Effector memory CD8-positive, alpha-beta T cell (primary cell): Measurements from ENCODE around the gene SLIT3.
A peak's percentile ranks its signal among the peaks of the same experiment; 100 is the strongest.
"Not testable (repeated sequence)": the region's sequence is repeated elsewhere in the genome, so short reads cannot be mapped to it uniquely, and the experiment has no call there.

Experiments
- ATAC-seq: fragments of 150-1000 bp; cut with Tn5 transposase; replicated peaks from 2 replicates; pipeline ENCODE4 v1.10.0; 2021; ENCODE audit warnings: mild to moderate bottlenecking, moderate library complexity
- DNase-seq, 3 experiments: peaks; one replicate each; pipeline ENCODE4 v3.0.0; 2021
- H3K27ac Mint-ChIP-seq, 2 donors: one replicate each; pipeline ENCODE4 v1.8.0; 2022; ENCODE audit warnings: mild to moderate bottlenecking in 2 of 2, mixed read lengths in 2 of 2, moderate library complexity in 2 of 2
- H3K27me3 Mint-ChIP-seq, 2 donors: one replicate each; pipeline ENCODE4 v1.8.0; 2022; ENCODE audit warnings: mixed read lengths in 2 of 2
- H3K36me3 Mint-ChIP-seq: one replicate; pipeline ENCODE4 v1.8.0; 2022; ENCODE audit warnings: mild to moderate bottlenecking, moderate library complexity, mixed read lengths; ENCODE audit not compliant: insufficient read depth
- H3K4me1 Mint-ChIP-seq, 2 donors: one replicate each; pipeline ENCODE4 v1.8.0; 2022; ENCODE audit warnings: low read depth in 2 of 2, mixed read lengths in 2 of 2
- H3K4me3 Mint-ChIP-seq, 2 donors: one replicate each; pipeline ENCODE4 v1.8.0; 2022; ENCODE audit warnings: mild to moderate bottlenecking in 2 of 2, mixed read lengths in 2 of 2, moderate library complexity in 2 of 2
- H3K9me3 Mint-ChIP-seq, 2 donors: one replicate each; pipeline ENCODE4 v1.8.0; 2022; ENCODE audit warnings: mixed read lengths in 2 of 2

SLIT3 gene

GRCh38 chr5:168647083-168647482 lies 653.9 kb downstream of the SLIT3 start:
- H3K4me1 Mint-ChIP-seq, result no peaks in the 10 kb centered on the region
- no peak for DNase-seq
- H3K4me3 Mint-ChIP-seq, result no peak overlapping the region
- peaks cover 0 to 14% of the 10 kb centered on the region in 2 donors for H3K27me3 Mint-ChIP-seq
- no peaks in the 10 kb centered on the region for H3K36me3 Mint-ChIP-seq
- ATAC-seq, result no peak
- H3K9me3 Mint-ChIP-seq, result no peaks in the 10 kb centered on the region
- no peak overlapping the region for H3K27ac Mint-ChIP-seq

GRCh38 chr5:168646335-168646734 lies 654.6 kb downstream of the SLIT3 start:
- no peak overlapping the region for H3K4me3 Mint-ChIP-seq

GRCh38 chr5:168645195-168645594 lies 655.7 kb downstream of the SLIT3 start:
- Mint-ChIP-seq H3K27me3 (peaks cover 0 to 10% of the 10 kb centered on the region in 2 donors), H3K27ac (no peak overlapping the region), H3K36me3 (no peaks in the 10 kb centered on the region), H3K4me3 (no peak overlapping the region), H3K9me3 (no peaks in the 10 kb centered on the region), H3K4me1 (no peaks in the 10 kb centered on the region)
- DNase-seq, result no peak
- no peak for ATAC-seq

More at GRCh38 chr5:168646335-168646734, 654.6 kb downstream of the SLIT3 start:
- DNase-seq (no peak), ATAC-seq (no peak)
- Mint-ChIP-seq H3K4me1 (no peaks in the 10 kb centered on the region), H3K36me3 (no peaks in the 10 kb centered on the region), H3K9me3 (no peaks in the 10 kb centered on the region), H3K27me3 (peaks cover 0 to 10% of the 10 kb centered on the region in 2 donors), H3K27ac (no peak overlapping the region)

DNA sequence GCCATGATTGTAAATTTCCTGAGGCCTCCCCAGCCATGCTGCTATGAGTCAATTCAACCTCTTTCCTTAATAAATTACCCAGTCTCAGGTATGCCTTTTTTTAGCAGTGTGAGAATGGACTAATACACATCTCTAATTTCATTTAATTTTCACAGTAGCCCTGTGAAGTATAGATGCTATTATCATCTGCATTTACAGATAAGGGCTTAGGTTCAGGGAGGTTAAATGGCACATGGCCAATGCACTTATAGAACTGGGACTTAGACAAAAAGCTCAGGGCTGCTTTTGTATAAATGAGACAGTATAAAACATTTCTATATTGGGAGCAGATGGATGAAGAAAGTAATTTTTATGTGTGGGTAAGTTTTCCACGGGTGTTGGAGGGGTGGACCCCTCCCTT lies 658.9 kb downstream of the SLIT3 start:
- Mint-ChIP-seq H3K4me1 (no peaks in the 10 kb centered on the region), H3K4me3 (no peak overlapping the region), H3K27ac (no peak overlapping the region), H3K9me3 (no peaks in the 10 kb centered on the region), H3K36me3 (no peaks in the 10 kb centered on the region), H3K27me3 (peaks cover 0 to 7% of the 10 kb centered on the region in 2 donors)
- ATAC-seq, result no peak
- DNase-seq, result no peak

GRCh38 chr5:168638846-168639245 lies 662.1 kb downstream of the SLIT3 start:
- not testable (repeated sequence) for H3K4me1 Mint-ChIP-seq, H3K9me3 Mint-ChIP-seq, ATAC-seq, H3K4me3 Mint-ChIP-seq, H3K36me3 Mint-ChIP-seq, DNase-seq, H3K27ac Mint-ChIP-seq, H3K27me3 Mint-ChIP-seq

GRCh38 chr5:168637793-168638192 lies 663.1 kb downstream of the SLIT3 start:
- ATAC-seq, result no peak
- Mint-ChIP-seq H3K4me1 (no peaks in the 10 kb centered on the region), H3K36me3 (no peaks in the 10 kb centered on the region), H3K4me3 (no peak overlapping the region), H3K27ac (no peak overlapping the region), H3K9me3 (no peaks in the 10 kb centered on the region), H3K27me3 (peaks cover 7 to 9% of the 10 kb centered on the region in 2 donors)
- DNase-seq, result no peak

DNA sequence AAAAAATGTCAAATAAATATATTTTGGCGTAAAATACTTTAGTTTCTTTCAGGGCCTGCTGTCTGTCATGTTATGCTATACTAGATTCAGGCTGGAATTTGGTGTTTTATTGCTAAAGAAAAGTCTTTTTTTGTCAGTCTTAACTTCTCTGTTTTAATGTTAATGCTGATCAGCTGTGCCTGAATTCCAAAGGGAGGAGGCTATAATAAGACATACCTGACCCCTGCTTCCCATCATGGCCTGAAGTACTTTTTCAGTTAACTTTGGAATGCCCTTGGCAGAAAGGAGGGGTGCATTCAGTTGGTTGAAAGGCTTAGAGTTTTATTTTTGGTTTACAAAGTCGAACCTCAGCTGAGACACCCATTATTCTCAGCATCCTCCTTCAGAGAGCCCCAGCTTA lies 663.7 kb downstream of the SLIT3 start:
- DNase-seq (no peak), ATAC-seq (no peak)
- Mint-ChIP-seq H3K9me3 (no peaks in the 10 kb centered on the region), H3K27ac (no peak overlapping the region), H3K36me3 (no peaks in the 10 kb centered on the region), H3K27me3 (peaks cover 9% of the 10 kb centered on the region in 2 donors), H3K4me1 (no peaks in the 10 kb centered on the region), H3K4me3 (no peak overlapping the region)

GRCh38 chr5:168630958-168631357 lies 670.0 kb downstream of the SLIT3 start:
- not testable (repeated sequence) for H3K36me3 Mint-ChIP-seq, H3K4me1 Mint-ChIP-seq, ATAC-seq, DNase-seq, H3K9me3 Mint-ChIP-seq, H3K4me3 Mint-ChIP-seq, H3K27ac Mint-ChIP-seq
- peaks cover 35 to 53% of the 10 kb centered on the region in 2 donors for H3K27me3 Mint-ChIP-seq

DNA sequence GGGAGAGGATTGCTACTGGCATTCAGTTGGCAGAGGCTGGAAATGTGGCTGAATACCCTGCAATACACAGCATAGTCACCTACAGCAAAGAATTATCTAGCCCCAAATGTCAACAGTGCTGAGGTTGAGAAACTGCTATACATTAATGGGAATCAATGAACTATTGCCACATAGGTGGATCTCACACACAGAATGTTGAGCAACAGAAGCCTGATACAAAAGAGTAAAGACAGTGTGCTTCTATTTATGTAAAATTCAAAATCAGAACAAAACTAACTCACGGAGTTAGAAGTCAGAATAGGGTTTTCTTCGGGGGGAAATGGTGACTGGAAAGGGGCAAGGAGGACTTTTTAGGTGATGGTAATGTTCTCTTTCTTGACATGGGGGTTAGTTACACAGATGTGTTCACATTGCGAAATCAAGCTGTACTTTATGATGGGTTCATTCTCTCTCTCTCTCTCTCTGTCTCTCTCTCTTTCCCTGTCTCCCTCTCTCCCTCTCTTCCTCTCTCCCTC lies 676.0 kb downstream of the SLIT3 start:
- no peaks in the 10 kb centered on the region for H3K9me3 Mint-ChIP-seq
- no peak overlapping the region for H3K27ac Mint-ChIP-seq
- H3K36me3 Mint-ChIP-seq, result no peaks in the 10 kb centered on the region
- no peak overlapping the region for H3K4me3 Mint-ChIP-seq
- no peak for ATAC-seq
- peaks cover 25 to 29% of the 10 kb centered on the region in 2 donors for H3K27me3 Mint-ChIP-seq
- no peak for DNase-seq
- no peaks in the 10 kb centered on the region for H3K4me1 Mint-ChIP-seq

GRCh38 chr5:168620807-168621206 lies 680.1 kb downstream of the SLIT3 start:
- ATAC-seq, result no peak
- Mint-ChIP-seq H3K4me1 (no peaks in the 10 kb centered on the region), H3K27me3 (peaks cover 0 to 9% of the 10 kb centered on the region in 2 donors), H3K27ac (no peak overlapping the region), H3K36me3 (no peaks in the 10 kb centered on the region), H3K9me3 (no peaks in the 10 kb centered on the region), H3K4me3 (no peak overlapping the region)
- no peak for DNase-seq

- Mint-ChIP-seq H3K4me3 (no peak overlapping the region), H3K9me3 (no peaks in the 10 kb centered on the region), H3K27me3 (no peaks in the 10 kb centered on the region), H3K36me3 (peaks cover 5% of the 10 kb centered on the region), H3K27ac (peak overlapping the region in 1 of 2 donors; percentile 66), H3K4me1 (peaks cover 8 to 10% of the 10 kb centered on the region in 2 donors)
- ATAC-seq, result no peak
- DNase-seq, result no peak
These were observed 686.3 kb downstream of the SLIT3 start for GRCh38 chr5:168614661-168615060.

DNA sequence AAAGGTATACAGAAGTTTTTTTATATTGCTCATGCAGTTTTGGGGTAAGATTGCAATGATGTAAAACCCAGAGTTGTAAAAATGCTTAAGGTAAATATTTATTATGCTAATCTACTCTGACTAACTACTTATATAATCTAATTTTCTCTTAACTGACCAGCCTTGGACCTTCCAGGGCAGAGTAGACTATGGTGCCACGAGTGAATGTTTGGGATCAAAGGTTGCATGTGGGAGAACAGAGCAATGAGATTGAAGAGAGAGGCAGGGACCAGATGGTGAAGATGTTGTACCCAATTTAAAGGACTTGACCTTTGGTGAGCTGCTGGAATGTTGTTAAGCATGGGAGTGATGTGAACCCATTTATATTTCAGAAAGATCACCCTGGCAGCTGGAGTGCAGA lies 686.9 kb downstream of the SLIT3 start:
- ATAC-seq (no peak), DNase-seq (no peak)
- H3K9me3 Mint-ChIP-seq, result no peaks in the 10 kb centered on the region
- H3K36me3 Mint-ChIP-seq, result peaks cover 5% of the 10 kb centered on the region
- H3K4me3 Mint-ChIP-seq, result no peak overlapping the region
- H3K27ac Mint-ChIP-seq, result no peak overlapping the region
- H3K4me1 Mint-ChIP-seq, result peaks cover 8 to 10% of the 10 kb centered on the region in 2 donors
- H3K27me3 Mint-ChIP-seq, result no peaks in the 10 kb centered on the region

DNA sequence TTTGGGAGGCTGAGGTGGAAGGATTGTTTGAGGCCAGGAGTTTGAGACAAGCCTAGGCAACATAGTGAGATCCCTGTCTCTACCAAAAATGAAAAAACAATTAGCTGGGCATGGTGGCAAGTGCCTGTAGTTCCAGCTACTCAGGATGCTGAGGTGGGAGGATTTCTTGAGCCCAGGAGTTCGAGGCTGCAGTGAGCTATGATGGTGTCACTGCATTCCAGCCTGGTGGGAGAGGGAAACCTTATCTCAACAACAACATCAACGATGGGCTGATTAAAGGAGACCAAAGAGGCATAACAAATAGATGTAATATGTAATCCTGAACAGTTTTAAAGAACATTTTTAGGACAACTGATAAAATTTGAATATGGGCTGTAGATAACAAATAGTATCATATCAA lies 687.5 kb downstream of the SLIT3 start:
- peak overlapping the region; percentile 24 to 43 for H3K4me3 Mint-ChIP-seq
- no peak for DNase-seq
- H3K27ac Mint-ChIP-seq, result peak overlapping the region; percentile 84 to 87
- peaks cover 8 to 10% of the 10 kb centered on the region in 2 donors for H3K4me1 Mint-ChIP-seq
- peaks cover 5% of the 10 kb centered on the region for H3K36me3 Mint-ChIP-seq
- H3K9me3 Mint-ChIP-seq, result no peaks in the 10 kb centered on the region
- ATAC-seq, result no peak
- H3K27me3 Mint-ChIP-seq, result no peaks in the 10 kb centered on the region

GRCh38 chr5:168612996-168613395 lies 687.9 kb downstream of the SLIT3 start:
- H3K4me3 Mint-ChIP-seq, result peak overlapping the region; percentile 24 to 43
- no peaks in the 10 kb centered on the region for H3K9me3 Mint-ChIP-seq
- peaks cover 8 to 10% of the 10 kb centered on the region in 2 donors for H3K4me1 Mint-ChIP-seq
- H3K27ac Mint-ChIP-seq, result peak overlapping the region; percentile 84 to 87
- peaks cover 5% of the 10 kb centered on the region for H3K36me3 Mint-ChIP-seq
- ATAC-seq, result peak; percentile 100
- peak; percentile 6 to 18 (median 7) for DNase-seq
- H3K27me3 Mint-ChIP-seq, result no peaks in the 10 kb centered on the region

DNA sequence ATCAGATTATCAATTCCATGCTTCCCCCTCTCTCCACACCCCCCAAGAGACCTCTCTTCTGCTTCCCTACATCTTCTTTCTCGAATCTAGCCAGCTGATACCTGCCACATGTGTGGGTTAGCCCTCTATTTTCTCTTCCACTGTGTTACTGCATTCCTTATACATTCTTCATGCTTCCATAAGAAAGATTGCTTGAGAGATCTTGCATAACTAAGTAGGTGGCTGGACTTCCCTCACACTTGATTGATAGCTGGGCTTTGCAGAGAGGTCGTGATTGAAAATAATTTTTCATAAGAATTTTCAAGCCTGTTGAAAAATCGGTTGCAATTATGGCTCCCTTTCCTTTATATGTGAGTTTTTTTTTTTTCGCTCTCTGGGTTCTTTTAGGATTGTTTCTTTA lies 688.8 kb downstream of the SLIT3 start:
- ATAC-seq (no peak), DNase-seq (no peak)
- H3K4me3 Mint-ChIP-seq, result no peak overlapping the region
- no peaks in the 10 kb centered on the region for H3K27me3 Mint-ChIP-seq
- peaks cover 8 to 10% of the 10 kb centered on the region in 2 donors for H3K4me1 Mint-ChIP-seq
- H3K27ac Mint-ChIP-seq, result no peak overlapping the region
- H3K9me3 Mint-ChIP-seq, result no peaks in the 10 kb centered on the region
- H3K36me3 Mint-ChIP-seq, result peaks cover 5% of the 10 kb centered on the region
